ENCODE measurements around the gene SLC35E3.

The SLC35E3 gene

DNA sequence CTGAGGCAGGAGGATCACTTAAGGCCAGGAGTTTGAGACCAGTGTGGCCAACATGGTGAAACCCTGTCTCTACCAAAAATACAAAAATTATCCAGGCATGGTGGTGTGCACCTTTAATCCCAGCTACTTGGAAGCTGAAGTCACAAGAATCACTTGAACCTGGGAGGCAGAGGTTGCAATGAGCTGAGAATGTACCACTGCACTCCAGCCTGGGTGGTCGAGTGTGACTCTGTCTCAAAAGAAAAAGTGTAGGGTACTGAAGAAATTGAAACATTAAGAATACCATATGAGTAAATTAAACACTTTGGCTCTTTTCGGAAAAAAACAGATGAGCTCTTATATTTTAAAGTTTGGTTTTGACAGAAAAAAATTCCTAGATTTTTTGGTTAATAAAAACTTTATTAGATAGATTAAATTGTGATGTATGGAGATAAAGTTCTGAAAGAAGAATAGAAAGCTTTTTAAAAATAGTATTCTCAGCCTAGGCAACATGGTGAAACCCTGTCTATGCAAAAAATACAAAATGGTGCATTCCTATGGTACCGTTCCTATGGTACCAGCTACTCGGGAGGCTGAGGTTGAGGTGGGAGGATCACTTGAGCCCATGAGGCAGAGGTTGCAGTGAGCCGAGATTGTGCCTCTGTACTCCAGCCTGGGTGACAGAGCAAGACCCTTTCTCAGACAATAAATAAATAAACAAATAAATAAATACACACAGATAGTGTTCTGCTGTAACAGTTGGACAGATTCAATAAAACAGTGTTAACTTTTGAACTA lies 82.1 kb downstream of the SLC35E3 start:
- H3K27ac Mint-ChIP-seq = peak overlapping the region; percentile 26
- H3K4me3 Mint-ChIP-seq = no peak overlapping the region
- no peak for ATAC-seq
- no peaks in the 10 kb centered on the region for H3K9me3 Mint-ChIP-seq
- peaks cover 100% of the 10 kb centered on the region for H3K36me3 Mint-ChIP-seq
- peak in 1 of 2 donors; percentile 44 for DNase-seq (ENCODE audit: low spot score in 2 of 2)
- H3K4me1 Mint-ChIP-seq = peaks cover 21% of the 10 kb centered on the region

DNA sequence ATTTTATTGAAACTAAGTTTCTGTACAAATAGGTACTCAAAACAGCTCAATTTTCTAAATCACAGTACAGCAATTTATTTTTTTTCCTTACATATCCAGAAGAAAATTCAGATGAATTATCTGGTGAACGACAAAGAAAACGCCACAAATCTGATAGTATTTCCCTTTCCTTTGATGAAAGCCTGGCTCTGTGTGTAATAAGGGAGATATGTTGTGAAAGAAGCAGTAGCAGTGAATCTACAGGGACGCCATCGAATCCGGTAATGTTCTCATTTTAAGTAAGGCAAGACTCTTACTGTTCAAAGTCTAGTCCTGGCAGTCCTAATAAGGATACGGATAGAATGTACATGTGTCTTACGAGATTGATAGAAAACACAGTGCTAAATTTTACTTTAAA lies 82.7 kb downstream of the SLC35E3 start:
- Mint-ChIP-seq H3K4me3 (no peak overlapping the region), H3K4me1 (peaks cover 21% of the 10 kb centered on the region), H3K9me3 (no peaks in the 10 kb centered on the region), H3K36me3 (peaks cover 100% of the 10 kb centered on the region), H3K27ac (no peak overlapping the region)
- DNase-seq (ENCODE audit: low spot score in 2 of 2) = no peak
- ATAC-seq = no peak
